Fibroblast of mammary gland (primary cell): ENCODE results near the gene CSF2RB.

ENCODE experiments used
- DNase-seq: peaks from one replicate; pipeline ENCODE4 v3.0.0-alpha.2; 2010; ENCODE audit warnings: low read depth
- H3K4me3 ChIP-seq: 2 replicates; pipeline ENCODE4 v1.5.1; 2011; ENCODE audit warnings: low read depth, mild to moderate bottlenecking, low read length, moderate library complexity; ENCODE audit not compliant: control insufficient read depth
- CTCF ChIP-seq: conservative IDR thresholded peaks from 2 replicates; pipeline ENCODE4 v1.5.1; 2011; ENCODE audit warnings: low read depth, low read length, inconsistent platforms; ENCODE audit not compliant: control insufficient read depth, insufficient read depth

CSF2RB gene

GRCh38 chr22:36934418-36935312 is 21.2 kb downstream of the CSF2RB start:
- H3K4me3 ChIP-seq, result no peak overlapping the region
- no peak for TF ChIP-seq CTCF
- DNase-seq, result no peak

- no peak overlapping the region for H3K4me3 ChIP-seq
- no peak for DNase-seq
- TF ChIP-seq CTCF, result no peak
Observed at GRCh38 chr22:36935313-36935610, 21.8 kb downstream of the CSF2RB start.

- DNase-seq, result no peak
- TF ChIP-seq CTCF, result no peak
- H3K4me3 ChIP-seq, result no peak overlapping the region
Observed at GRCh38 chr22:36935694-36936093, 22.3 kb downstream of the CSF2RB start.

GRCh38 chr22:36936362-36937116 is 23.1 kb downstream of the CSF2RB start:
- DNase-seq, result no peak
- no peak overlapping the region for H3K4me3 ChIP-seq
- TF ChIP-seq CTCF, result no peak

GRCh38 chr22:36937319-36938027 is 24.0 kb downstream of the CSF2RB start:
- no peak for TF ChIP-seq CTCF
- no peak for DNase-seq
- H3K4me3 ChIP-seq, result no peak overlapping the region

- TF ChIP-seq CTCF, result no peak
- no peak for DNase-seq
- H3K4me3 ChIP-seq, result no peak overlapping the region
Observed at GRCh38 chr22:36938028-36938425, 24.6 kb downstream of the CSF2RB start.
